ENCODE results near the gene LMAN1L.
A peak's percentile ranks its signal among the peaks of the same experiment; 100 is the strongest.

LMAN1L gene

GRCh38 chr15:74838746-74839525 is 26.3 kb downstream of the LMAN1L start:
- no peak for DNase-seq

GRCh38 chr15:74839526-74840395 is 27.1 kb downstream of the LMAN1L start:
- no peak for DNase-seq

- DNase-seq = no peak
These were observed 28.5 kb downstream of the LMAN1L start for GRCh38 chr15:74840851-74841775.

GRCh38 chr15:74841891-74842373 is 29.3 kb downstream of the LMAN1L start:
- DNase-seq = no peak

- DNase-seq = peak; percentile 85
These were observed 30.2 kb downstream of the LMAN1L start, which contains the start of gene ULK3 for GRCh38 chr15:74842581-74843444. TSS of gene ULK3 (minus strand) at chr15:74843156. CDS start at chr15:74843105, 51 bp downstream.

- DNase-seq = no peak
These were observed 30.8 kb downstream of the LMAN1L start for GRCh38 chr15:74843445-74843828.

GRCh38 chr15:74843891-74844299 is 31.3 kb downstream of the LMAN1L start:
- no peak for DNase-seq

GRCh38 chr15:74844319-74845207 is 31.9 kb downstream of the LMAN1L start:
- no peak for DNase-seq

GRCh38 chr15:74845208-74845568 is 32.6 kb downstream of the LMAN1L start:
- DNase-seq = no peak

GRCh38 chr15:74845581-74845980 is 32.9 kb downstream of the LMAN1L start:
- no peak for DNase-seq

- no peak for DNase-seq
These were observed 34.8 kb downstream of the LMAN1L start for GRCh38 chr15:74847432-74847831.

- DNase-seq = no peak
These were observed 37.8 kb downstream of the LMAN1L start for GRCh38 chr15:74850393-74850792.

- no peak for DNase-seq
These were observed 39.3 kb downstream of the LMAN1L start for GRCh38 chr15:74851960-74852359.

- DNase-seq = no peak
These were observed 41.9 kb downstream of the LMAN1L start for GRCh38 chr15:74854453-74855022.

- no peak for DNase-seq
These were observed 43.2 kb downstream of the LMAN1L start for GRCh38 chr15:74855857-74856256.

- DNase-seq = no peak
These were observed 43.9 kb downstream of the LMAN1L start for GRCh38 chr15:74856537-74856936.

- DNase-seq = no peak
These were observed 44.5 kb downstream of the LMAN1L start for GRCh38 chr15:74857082-74857655.

GRCh38 chr15:74857671-74858368 is 45.2 kb downstream of the LMAN1L start:
- DNase-seq = no peak

GRCh38 chr15:74858369-74858740 is 45.7 kb downstream of the LMAN1L start:
- DNase-seq = no peak

All from EL (cell line).